Naive B cell (primary cell): Measurements from ENCODE around the gene SLC34A3. TPM values are rescaled to one million over a fixed set of nuclear protein-coding genes. Genes with fewer than 3 reads are reported as not detected.
A peak's percentile ranks its signal among the peaks of the same experiment; 100 is the strongest.

Experiments used
- ATAC-seq, 2 donors: fragments of 150-1000 bp; cut with Tn5 transposase; 2 replicates each; pipeline ENCODE4 v1.10.0; 2021; ENCODE audit warnings: low read depth in 2 of 2, mild to moderate bottlenecking in 2 of 2, moderate library complexity in 2 of 2
- DNase-seq: peaks from one replicate; pipeline ENCODE4 v3.0.0; 2022
- H3K27ac Mint-ChIP-seq, 6 donors: one replicate each; pipeline ENCODE4 v1.8.0; 2020 to 2022; ENCODE audit warnings: mild to moderate bottlenecking in 6 of 6, mixed read lengths in 6 of 6, moderate library complexity in 5 of 6, inconsistent platforms in 2 of 6
- H3K27me3 Mint-ChIP-seq, 3 donors: one replicate each; pipeline ENCODE4 v1.8.0; 2021 to 2022; ENCODE audit warnings: mixed read lengths in 3 of 3, mild to moderate bottlenecking in 1 of 3
- H3K36me3 Mint-ChIP-seq, 2 donors: one replicate each; pipeline ENCODE4 v1.8.0; 2020 to 2022; ENCODE audit warnings: mixed read lengths in 2 of 2, inconsistent platforms in 1 of 2, mild to moderate bottlenecking in 1 of 2
- H3K4me1 Mint-ChIP-seq, 3 donors: one replicate each; pipeline ENCODE4 v1.8.0; 2020 to 2022; ENCODE audit warnings: mixed read lengths in 3 of 3, inconsistent platforms in 1 of 3, mild to moderate bottlenecking in 1 of 3, moderate library complexity in 1 of 3
- H3K4me3 Mint-ChIP-seq, 8 donors: one replicate each; pipeline ENCODE4 v1.8.0; 2020 to 2022; ENCODE audit warnings: mild to moderate bottlenecking in 8 of 8, mixed read lengths in 8 of 8, moderate library complexity in 8 of 8, inconsistent platforms in 2 of 8
- H3K9me3 Mint-ChIP-seq, 7 donors: one replicate each; pipeline ENCODE4 v1.8.0; 2020 to 2022; ENCODE audit warnings: mixed read lengths in 7 of 7, mild to moderate bottlenecking in 5 of 7, inconsistent platforms in 2 of 7, moderate library complexity in 1 of 7
- polyA plus RNA-seq, 6 donors: library from polyadenylated mRNA; unstranded; fragments of 300-500 nt; fragmentation: Illumina TruSeq; gene quantifications; one replicate each; pipeline ENCODE4 v1.2.3, GENCODE V29; 2021; ENCODE audit warnings: low read depth in 6 of 6

Gene SLC34A3
- polyA plus RNA-seq, 6 donors from 2014 or later: not detected

- ATAC-seq: no peak
- H3K4me3 Mint-ChIP-seq: no peak overlapping the region
- H3K9me3 Mint-ChIP-seq: peaks cover 0 to 2% (median 0%) of the 10 kb centered on the region in 7 donors
- no peak overlapping the region for H3K27ac Mint-ChIP-seq
- H3K27me3 Mint-ChIP-seq: no peaks in the 10 kb centered on the region
- H3K36me3 Mint-ChIP-seq: no peaks in the 10 kb centered on the region
- no peak for DNase-seq
- peaks cover 10 to 12% (median 12%) of the 10 kb centered on the region in 3 donors for H3K4me1 Mint-ChIP-seq
Observed at GRCh38 chr9:137262909-137263285, 32.2 kb downstream of the SLC34A3 start.

- Mint-ChIP-seq H3K27ac (no peak overlapping the region), H3K4me3 (peak overlapping the region in 1 of 8 donors; percentile 42), H3K27me3 (no peaks in the 10 kb centered on the region), H3K4me1 (peaks cover 13 to 17% (median 16%) of the 10 kb centered on the region in 3 donors), H3K9me3 (peaks cover 0 to 2% (median 0%) of the 10 kb centered on the region in 7 donors), H3K36me3 (peaks cover under 1 to 3% of the 10 kb centered on the region in 2 donors)
- DNase-seq (no peak), ATAC-seq (no peak)
Observed at GRCh38 chr9:137263506-137263905, 32.8 kb downstream of the SLC34A3 start.

- Mint-ChIP-seq H3K9me3 (peaks cover 0 to 2% (median 0%) of the 10 kb centered on the region in 7 donors), H3K4me3 (no peak overlapping the region), H3K27me3 (no peaks in the 10 kb centered on the region), H3K36me3 (peaks cover 5 to 8% of the 10 kb centered on the region in 2 donors), H3K27ac (no peak overlapping the region), H3K4me1 (peaks cover 17 to 21% (median 20%) of the 10 kb centered on the region in 3 donors)
- no peak for DNase-seq
- no peak for ATAC-seq
Observed at GRCh38 chr9:137264067-137264466, 33.4 kb downstream of the SLC34A3 start.

- peaks cover 5 to 8% of the 10 kb centered on the region in 2 donors for H3K36me3 Mint-ChIP-seq
- H3K4me1 Mint-ChIP-seq: peaks cover 23 to 28% (median 26%) of the 10 kb centered on the region in 3 donors
- DNase-seq (no peak), ATAC-seq (no peak)
- no peak overlapping the region for H3K27ac Mint-ChIP-seq
- peaks cover 0 to 2% (median 0%) of the 10 kb centered on the region in 7 donors for H3K9me3 Mint-ChIP-seq
- no peak overlapping the region for H3K4me3 Mint-ChIP-seq
- H3K27me3 Mint-ChIP-seq: no peaks in the 10 kb centered on the region
Observed at GRCh38 chr9:137265496-137266161, 34.9 kb downstream of the SLC34A3 start.

GRCh38 chr9:137266162-137266527, 35.4 kb downstream of the SLC34A3 start:
- no peak for ATAC-seq
- no peak overlapping the region for H3K4me3 Mint-ChIP-seq
- no peak overlapping the region for H3K27ac Mint-ChIP-seq
- H3K4me1 Mint-ChIP-seq: peaks cover 23 to 28% (median 26%) of the 10 kb centered on the region in 3 donors
- no peak for DNase-seq
- peaks cover 5 to 8% of the 10 kb centered on the region in 2 donors for H3K36me3 Mint-ChIP-seq
- peaks cover 0 to 2% (median 0%) of the 10 kb centered on the region in 7 donors for H3K9me3 Mint-ChIP-seq
- H3K27me3 Mint-ChIP-seq: no peaks in the 10 kb centered on the region

GRCh38 chr9:137266585-137267453, 36.1 kb downstream of the SLC34A3 start:
- Mint-ChIP-seq H3K9me3 (peaks cover 0 to under 1% (median 0%) of the 10 kb centered on the region in 7 donors), H3K27me3 (no peaks in the 10 kb centered on the region), H3K4me3 (no peak overlapping the region), H3K27ac (no peak overlapping the region), H3K36me3 (peaks cover 5 to 8% of the 10 kb centered on the region in 2 donors), H3K4me1 (peaks cover 25 to 32% (median 26%) of the 10 kb centered on the region in 3 donors)
- DNase-seq: no peak
- ATAC-seq: no peak

GRCh38 chr9:137267933-137268355, 37.2 kb downstream of the SLC34A3 start:
- DNase-seq (no peak), ATAC-seq (peak; percentile 33 to 36)
- H3K4me3 Mint-ChIP-seq: peak overlapping the region in 7 of 8 donors; percentile 29 to 61 (median 51)
- no peaks in the 10 kb centered on the region for H3K9me3 Mint-ChIP-seq
- H3K27me3 Mint-ChIP-seq: no peaks in the 10 kb centered on the region
- H3K36me3 Mint-ChIP-seq: peaks cover 5 to 8% of the 10 kb centered on the region in 2 donors
- peak overlapping the region; percentile 20 to 84 (median 58) for H3K27ac Mint-ChIP-seq
- H3K4me1 Mint-ChIP-seq: peaks cover 24 to 32% (median 26%) of the 10 kb centered on the region in 3 donors

- Mint-ChIP-seq H3K36me3 (peaks cover 5 to 8% of the 10 kb centered on the region in 2 donors), H3K9me3 (no peaks in the 10 kb centered on the region), H3K4me1 (peaks cover 21 to 29% (median 26%) of the 10 kb centered on the region in 3 donors), H3K27me3 (no peaks in the 10 kb centered on the region), H3K27ac (peak overlapping the region in 4 of 6 donors; percentile 31 to 68 (median 46)), H3K4me3 (peak overlapping the region in 6 of 8 donors; percentile 27 to 61 (median 53))
- ATAC-seq: peak in 1 of 2 donors; percentile 15
- no peak for DNase-seq
Observed at GRCh38 chr9:137268538-137269201, 38.0 kb downstream of the SLC34A3 start.

GRCh38 chr9:137269231-137269772, 38.6 kb downstream of the SLC34A3 start:
- no peaks in the 10 kb centered on the region for H3K9me3 Mint-ChIP-seq
- H3K27ac Mint-ChIP-seq: peak overlapping the region in 2 of 6 donors; percentile 10 to 50
- H3K4me3 Mint-ChIP-seq: peak overlapping the region in 6 of 8 donors; percentile 27 to 59 (median 48)
- ATAC-seq (peak; percentile 36 to 67), DNase-seq (no peak)
- no peaks in the 10 kb centered on the region for H3K27me3 Mint-ChIP-seq
- peaks cover 21 to 27% (median 27%) of the 10 kb centered on the region in 3 donors for H3K4me1 Mint-ChIP-seq
- peaks cover 5 to 8% of the 10 kb centered on the region in 2 donors for H3K36me3 Mint-ChIP-seq

GRCh38 chr9:137270929-137271695, 40.4 kb downstream of the SLC34A3 start:
- Mint-ChIP-seq H3K27ac (peak overlapping the region in 1 of 6 donors; percentile 44), H3K4me1 (peaks cover 36 to 44% (median 44%) of the 10 kb centered on the region in 3 donors), H3K9me3 (no peaks in the 10 kb centered on the region), H3K4me3 (peak overlapping the region in 1 of 8 donors; percentile 16), H3K36me3 (peaks cover 5 to 8% of the 10 kb centered on the region in 2 donors), H3K27me3 (no peaks in the 10 kb centered on the region)
- DNase-seq (no peak), ATAC-seq (no peak)

- Mint-ChIP-seq H3K27ac (peak overlapping the region in 1 of 6 donors; percentile 44), H3K4me3 (no peak overlapping the region), H3K27me3 (no peaks in the 10 kb centered on the region), H3K36me3 (peaks cover 5 to 8% of the 10 kb centered on the region in 2 donors), H3K4me1 (peaks cover 38 to 48% (median 47%) of the 10 kb centered on the region in 3 donors), H3K9me3 (no peaks in the 10 kb centered on the region)
- DNase-seq: no peak
- no peak for ATAC-seq
Observed at GRCh38 chr9:137271696-137272076, 41.0 kb downstream of the SLC34A3 start.
